Liver (tissue), 3 donors: ENCODE measurements around the gene DAAM1.

Source experiments
- CTCF ChIP-seq: fragments of 150-350 bp; IDR thresholded peaks from 2 replicates; pipeline ENCODE4 v1.5.1; 2017; ENCODE audit warnings: improper control_type of control experiment, low read depth, low read length; ENCODE audit not compliant: missing input control
- GABPA ChIP-seq, 2 donors: IDR thresholded peaks in 1 of 2; conservative IDR thresholded peaks in 1 of 2; 2 replicates each; pipeline ENCODE4 v1.6.1; 2016; ENCODE audit warnings: antibody characterized with exemption in 2 of 2, mild to moderate bottlenecking in 1 of 2, moderate library complexity in 1 of 2
- REST ChIP-seq: IDR thresholded peaks from 2 replicates; pipeline ENCODE4 v1.6.1; 2016; ENCODE audit warnings: antibody characterized with exemption, mild to moderate bottlenecking
- TAF1 ChIP-seq: conservative IDR thresholded peaks from 2 replicates; pipeline ENCODE4 v1.6.1; 2016; ENCODE audit warnings: antibody characterized with exemption, mild to moderate bottlenecking
- ZBTB33 ChIP-seq: IDR thresholded peaks from 2 replicates; pipeline ENCODE4 v1.6.1; 2016; ENCODE audit warnings: antibody characterized with exemption
- donor health status: healthy.
- donor health status: healthy.

GRCh38 chr14:59195912-59196311 is 7.4 kb downstream of the DAAM1 start:
- no peak for TF ChIP-seq GABPA (IDR thresholded peaks at IDR 0.05 in 1 of 2, conservative IDR thresholded peaks at IDR 0.05 in 1 of 2)
- no peak for TF ChIP-seq CTCF
- no peak for TF ChIP-seq ZBTB33
- no peak for TF ChIP-seq TAF1
- TF ChIP-seq REST = no peak
